Measurements from ENCODE around the gene ZFPM1. TPM values are rescaled to one million over a fixed set of nuclear protein-coding genes. Genes with fewer than 3 reads are reported as not detected.
"Not testable (repeated sequence)": the region's sequence is repeated elsewhere in the genome, so short reads cannot be mapped to it uniquely, and the experiment has no call there.

ZFPM1 gene
- total RNA-seq, 4 donors from 2014 or later: 0.31 to 0.71 (median 0.56) TPM

DNA sequence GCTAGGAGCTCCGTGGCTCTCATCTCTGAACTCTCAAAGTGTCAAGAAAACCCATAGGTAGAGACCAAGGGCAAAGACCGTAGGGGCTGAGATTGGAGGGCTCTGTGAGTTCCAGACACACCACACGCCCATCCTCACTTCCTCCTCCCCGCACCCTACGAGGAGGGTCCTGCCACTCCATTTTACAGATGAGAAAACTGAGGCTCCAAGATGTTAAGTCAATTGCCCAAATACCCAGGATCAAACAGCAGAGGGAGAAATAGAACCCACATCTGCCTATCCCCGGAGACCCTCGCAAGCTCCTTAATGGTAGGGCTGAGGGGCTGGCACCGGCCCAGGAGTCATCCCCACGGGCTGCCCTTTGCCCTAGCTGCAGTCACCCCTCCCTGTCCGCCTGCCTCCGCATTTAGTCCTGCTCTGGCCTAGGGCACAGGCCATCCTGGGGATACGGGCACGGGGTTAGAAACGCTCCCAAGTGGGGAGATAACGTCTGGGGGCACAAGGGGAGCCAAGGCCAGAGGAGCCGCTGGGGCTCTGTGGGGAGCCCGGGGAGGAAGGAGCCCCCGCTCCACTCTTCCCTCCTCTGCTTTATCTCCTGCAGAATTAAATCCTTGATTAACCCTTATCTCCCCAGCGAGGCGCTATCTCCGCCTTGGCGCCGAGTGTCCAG, 63.0 kb downstream of the ZFPM1 start:
- Histone ChIP-seq H3K4me3 (no peak overlapping the region), H3K9me3 (no peaks in the 10 kb centered on the region), H3K27me3 (peaks cover 13 to 37% (median 15%) of the 10 kb centered on the region in 3 donors), H3K27ac (no peak overlapping the region), H3K4me1 (no peaks in the 10 kb centered on the region), H3K36me3 (no peaks in the 10 kb centered on the region)
- in situ Hi-C loops (cut with MboI; ENCODE audit: low sequenced_read_pairs in 4 of 4) (no loop called here), intact Hi-C loops (cut with DNase I; ENCODE audit: low total_unique reads) (no loop called here)
- TF ChIP-seq POLR2A (IDR thresholded peaks at IDR 0.05): no peak
- TF ChIP-seq, protein P1, sequence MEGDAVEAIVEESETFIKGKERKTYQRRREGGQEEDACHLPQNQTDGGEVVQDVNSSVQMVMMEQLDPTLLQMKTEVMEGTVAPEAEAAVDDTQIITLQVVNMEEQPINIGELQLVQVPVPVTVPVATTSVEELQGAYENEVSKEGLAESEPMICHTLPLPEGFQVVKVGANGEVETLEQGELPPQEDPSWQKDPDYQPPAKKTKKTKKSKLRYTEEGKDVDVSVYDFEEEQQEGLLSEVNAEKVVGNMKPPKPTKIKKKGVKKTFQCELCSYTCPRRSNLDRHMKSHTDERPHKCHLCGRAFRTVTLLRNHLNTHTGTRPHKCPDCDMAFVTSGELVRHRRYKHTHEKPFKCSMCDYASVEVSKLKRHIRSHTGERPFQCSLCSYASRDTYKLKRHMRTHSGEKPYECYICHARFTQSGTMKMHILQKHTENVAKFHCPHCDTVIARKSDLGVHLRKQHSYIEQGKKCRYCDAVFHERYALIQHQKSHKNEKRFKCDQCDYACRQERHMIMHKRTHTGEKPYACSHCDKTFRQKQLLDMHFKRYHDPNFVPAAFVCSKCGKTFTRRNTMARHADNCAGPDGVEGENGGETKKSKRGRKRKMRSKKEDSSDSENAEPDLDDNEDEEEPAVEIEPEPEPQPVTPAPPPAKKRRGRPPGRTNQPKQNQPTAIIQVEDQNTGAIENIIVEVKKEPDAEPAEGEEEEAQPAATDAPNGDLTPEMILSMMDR (IDR thresholded peaks at IDR 0.05 in 4 of 5, conservative IDR thresholded peaks at IDR 0.05 in 1 of 5): no peak
- ATAC-seq (no peak), DNase-seq (no peak)

DNA sequence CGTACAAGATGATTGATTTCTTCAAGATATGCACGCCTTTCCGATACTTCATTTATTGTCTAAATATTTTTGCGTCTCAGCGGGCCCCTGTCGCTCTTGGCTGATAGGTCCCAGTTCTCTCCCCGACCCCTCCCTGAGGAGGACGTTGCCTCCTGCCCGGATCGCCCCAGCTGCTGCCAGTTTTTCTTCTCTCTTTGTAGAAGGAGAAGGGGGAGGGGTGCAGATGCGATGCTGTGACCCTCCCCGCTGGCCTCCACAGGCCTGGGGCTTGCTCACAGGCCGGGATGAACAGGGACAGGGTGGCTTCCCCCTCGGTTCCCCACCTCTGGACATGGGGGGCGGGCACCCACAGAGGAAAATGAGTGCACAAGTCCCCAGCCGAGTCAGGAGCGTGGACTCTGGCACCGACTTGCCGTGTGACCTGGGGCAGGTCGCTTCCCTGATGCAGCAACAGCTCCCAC, 63.6 kb downstream of the ZFPM1 start:
- TF ChIP-seq, protein P1 (IDR thresholded peaks at IDR 0.05 in 4 of 5, conservative IDR thresholded peaks at IDR 0.05 in 1 of 5): no peak
- TF ChIP-seq POLR2A (IDR thresholded peaks at IDR 0.05): no peak
- Histone ChIP-seq H3K27ac (no peak overlapping the region), H3K4me3 (no peak overlapping the region), H3K4me1 (no peaks in the 10 kb centered on the region), H3K27me3 (peaks cover 16 to 42% (median 20%) of the 10 kb centered on the region in 3 donors), H3K9me3 (no peaks in the 10 kb centered on the region), H3K36me3 (no peaks in the 10 kb centered on the region)
- intact Hi-C loops (cut with DNase I; ENCODE audit: low total_unique reads) (no loop called here), in situ Hi-C loops (cut with MboI; ENCODE audit: low sequenced_read_pairs in 4 of 4) (no loop called here)
- ATAC-seq (no peak), DNase-seq (no peak)

DNA sequence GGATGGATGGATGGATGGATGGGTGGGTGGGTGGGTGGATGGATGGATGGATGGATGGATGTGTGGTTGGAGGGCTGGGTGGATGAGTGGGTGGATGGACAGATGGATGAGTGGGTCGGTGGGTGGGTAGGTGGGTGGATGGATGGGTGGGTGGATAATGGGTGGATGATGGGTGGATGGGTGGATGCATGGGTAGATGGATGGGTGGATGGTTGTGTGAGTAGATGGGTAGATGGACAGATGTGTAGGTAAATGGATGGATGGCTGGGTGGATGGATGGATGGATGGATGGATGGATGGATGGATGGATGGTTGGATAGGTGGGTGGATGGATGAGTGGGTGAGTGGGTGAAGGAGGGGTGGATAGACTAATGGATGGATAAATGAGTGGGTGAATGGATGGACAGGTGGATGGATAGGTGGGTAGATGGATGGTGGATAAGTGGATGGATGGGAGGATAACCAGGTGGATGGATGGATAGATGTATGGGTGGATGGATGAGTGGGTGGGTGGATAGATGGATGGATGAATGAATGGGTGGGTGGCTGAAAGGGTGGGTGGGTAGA, 64.2 kb downstream of the ZFPM1 start:
- intact Hi-C loops (cut with DNase I; ENCODE audit: low total_unique reads); H3K4me1 ChIP-seq; in situ Hi-C loops (cut with MboI; ENCODE audit: low sequenced_read_pairs in 4 of 4); H3K9me3 ChIP-seq; H3K4me3 ChIP-seq; ATAC-seq; DNase-seq; H3K27ac ChIP-seq; H3K36me3 ChIP-seq: not testable (repeated sequence)
- H3K27me3 ChIP-seq: peaks cover 22 to 49% (median 26%) of the 10 kb centered on the region in 3 donors

DNA sequence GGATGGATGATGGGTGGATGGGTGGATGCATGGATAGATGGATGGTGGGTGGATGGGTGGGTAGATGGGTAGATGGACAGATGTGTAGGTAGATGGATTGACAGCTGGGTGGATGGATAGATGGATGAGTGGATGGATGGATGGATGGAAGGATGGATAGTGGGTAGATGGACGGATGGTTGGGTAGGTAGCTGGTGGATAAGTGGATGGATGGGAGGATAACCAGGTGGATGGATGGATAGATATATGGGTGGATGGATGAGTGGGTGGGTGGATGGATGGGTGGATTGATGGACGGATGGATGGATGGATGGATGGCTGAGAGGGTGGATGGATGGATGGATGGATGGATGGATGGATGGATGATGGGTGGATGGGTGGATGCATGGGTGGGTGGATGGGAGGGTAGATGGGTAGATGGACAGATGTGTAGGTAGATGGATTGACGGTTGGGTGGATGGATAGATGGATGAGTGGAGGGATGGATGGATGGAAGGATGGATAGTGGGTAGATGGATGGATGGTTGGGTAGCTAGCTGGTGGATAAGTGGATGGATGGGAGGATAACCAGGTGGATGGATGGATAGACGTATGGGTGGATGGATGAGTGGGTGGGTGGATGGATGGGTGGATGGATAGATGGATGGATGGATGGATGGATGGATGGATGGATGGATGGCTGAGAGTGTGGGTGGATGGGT, 65.5 kb downstream of the ZFPM1 start:
- in situ Hi-C loops (cut with MboI; ENCODE audit: low sequenced_read_pairs in 4 of 4); H3K27ac ChIP-seq; H3K9me3 ChIP-seq; ATAC-seq; DNase-seq; H3K4me3 ChIP-seq; H3K36me3 ChIP-seq; H3K4me1 ChIP-seq; intact Hi-C loops (cut with DNase I; ENCODE audit: low total_unique reads): not testable (repeated sequence)
- peaks cover 34 to 61% (median 39%) of the 10 kb centered on the region in 3 donors for H3K27me3 ChIP-seq

DNA sequence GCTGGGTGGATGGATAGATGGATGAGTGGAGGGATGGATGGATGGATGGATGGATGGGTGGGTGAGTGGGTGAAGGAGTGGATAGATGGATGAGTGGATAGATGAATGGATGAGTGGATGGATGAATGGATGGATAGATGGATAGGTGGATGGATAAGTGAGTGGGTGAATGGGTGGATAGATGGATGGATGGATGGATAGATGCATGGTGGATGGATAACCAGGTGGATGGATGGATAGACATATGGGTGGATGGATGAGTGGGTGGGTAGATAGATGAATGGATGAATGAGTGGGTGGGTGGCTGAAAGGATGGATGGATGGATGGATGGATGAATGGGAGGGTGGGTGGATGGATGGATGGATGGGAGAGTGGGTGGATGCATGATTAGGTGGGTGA, 66.2 kb downstream of the ZFPM1 start:
- Histone ChIP-seq H3K4me3 (no peak overlapping the region), H3K36me3 (no peaks in the 10 kb centered on the region), H3K4me1 (peaks cover 0 to 5% of the 10 kb centered on the region in 2 donors), H3K27me3 (peaks cover 40 to 68% (median 45%) of the 10 kb centered on the region in 3 donors), H3K9me3 (no peaks in the 10 kb centered on the region), H3K27ac (no peak overlapping the region)
- DNase-seq: no peak
- ATAC-seq: no peak
- TF ChIP-seq, protein P1 (IDR thresholded peaks at IDR 0.05 in 4 of 5, conservative IDR thresholded peaks at IDR 0.05 in 1 of 5): no peak
- no peak for TF ChIP-seq POLR2A (IDR thresholded peaks at IDR 0.05)
- intact Hi-C loops (cut with DNase I; ENCODE audit: low total_unique reads): no loop called here
- in situ Hi-C loops (cut with MboI; ENCODE audit: low sequenced_read_pairs in 4 of 4): no loop called here
